Retinal pigment epithelial cell (primary cell): Measurements from ENCODE around the gene TAF6.
A peak's percentile ranks its signal among the peaks of the same experiment; 100 is the strongest.

Experiments
- DNase-seq: peaks from one replicate; pipeline ENCODE4 v3.0.0-alpha.2; 2010; ENCODE audit warnings: low read depth
- H3K4me3 ChIP-seq: 2 replicates; pipeline ENCODE4 v1.5.1; 2011; ENCODE audit warnings: mild to moderate bottlenecking, low read length, control low read depth, moderate library complexity
- CTCF ChIP-seq: conservative IDR thresholded peaks from 2 replicates; pipeline ENCODE4 v1.5.1; 2011; ENCODE audit warnings: low read depth, low read length, control low read depth, inconsistent platforms

TAF6 gene

GRCh38 chr7:100160067-100160466 lies 40.9 kb upstream of the TAF6 start:
- DNase-seq = no peak
- TF ChIP-seq CTCF = no peak
- H3K4me3 ChIP-seq = no peak overlapping the region

GRCh38 chr7:100159099-100159623 lies 40.0 kb upstream of the TAF6 start:
- no peak for DNase-seq

GRCh38 chr7:100158229-100159098 lies 39.3 kb upstream of the TAF6 start, which contains the start of gene TRAPPC14:
Gene TRAPPC14, minus strand, starts transcription at chr7:100158723. Its CDS starts 224 bp downstream, at chr7:100158499.
- DNase-seq = peak; percentile 41
- no peak for TF ChIP-seq CTCF
- H3K4me3 ChIP-seq = peak within 1 kb of the TSS; percentile 60

More at GRCh38 chr7:100159099-100159623, 40.0 kb upstream of the TAF6 start:
- H3K4me3 ChIP-seq = peak overlapping the region; percentile 60
- TF ChIP-seq CTCF = no peak

- TF ChIP-seq CTCF = peak; percentile 18
- DNase-seq = no peak
- H3K4me3 ChIP-seq = peak overlapping the region; percentile 60
Observed at GRCh38 chr7:100157334-100158228, 38.4 kb upstream of the TAF6 start.

- H3K4me3 ChIP-seq = no peak overlapping the region
- no peak for DNase-seq
- no peak for TF ChIP-seq CTCF
Observed at GRCh38 chr7:100157069-100157333, 37.8 kb upstream of the TAF6 start.

- H3K4me3 ChIP-seq = no peak overlapping the region
- DNase-seq = no peak
- no peak for TF ChIP-seq CTCF
Observed at GRCh38 chr7:100156331-100157068, 37.3 kb upstream of the TAF6 start.
